ENCODE measurements around the gene RNF214.
"Not testable (repeated sequence)": the region's sequence is repeated elsewhere in the genome, so short reads cannot be mapped to it uniquely, and the experiment has no call there.

Gene RNF214

DNA sequence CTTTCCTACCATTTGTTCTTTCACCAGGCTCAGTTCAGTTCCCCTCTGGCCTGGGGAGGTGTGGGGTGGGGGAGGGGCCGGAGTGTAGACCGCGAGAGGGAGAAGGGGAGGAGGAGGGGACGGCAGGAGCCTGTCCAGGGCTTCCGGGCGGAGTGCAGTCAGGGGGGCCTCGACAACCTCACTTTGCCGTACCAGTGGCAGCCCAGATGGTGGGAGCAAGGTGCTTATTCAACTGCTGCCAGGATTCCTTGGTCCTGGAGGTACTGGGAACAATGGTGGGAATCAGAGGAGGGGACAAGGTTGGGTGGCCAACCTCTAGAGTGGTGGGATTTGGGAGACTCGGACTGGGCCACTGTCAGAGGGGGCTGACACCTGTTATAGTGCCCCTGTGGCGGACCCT is 82.4 kb downstream of the RNF214 start:
- H3K27me3 ChIP-seq: peaks cover 31% of the 10 kb centered on the region
- H3K4me3 ChIP-seq (ENCODE audit: low read depth in 1 of 2, low read length in 1 of 2): peak overlapping the region; percentile 39 to 62
- no peak overlapping the region for H3K27ac ChIP-seq
- no peaks in the 10 kb centered on the region for H3K36me3 ChIP-seq
- TF ChIP-seq CTCF (IDR thresholded peaks at IDR 0.05): no peak
- H3K4me1 ChIP-seq (ENCODE audit: control insufficient read depth in 1 of 2, insufficient read depth in 1 of 2, low read depth in 1 of 2, low read length in 1 of 2): peaks cover 37 to 38% of the 10 kb centered on the region in 2 experiments
- no peaks in the 10 kb centered on the region for H3K9me3 ChIP-seq

- peak overlapping the region; percentile 39 to 62 for H3K4me3 ChIP-seq (ENCODE audit: low read depth in 1 of 2, low read length in 1 of 2)
- H3K9me3 ChIP-seq: no peaks in the 10 kb centered on the region
- H3K4me1 ChIP-seq (ENCODE audit: control insufficient read depth in 1 of 2, insufficient read depth in 1 of 2, low read depth in 1 of 2, low read length in 1 of 2): peaks cover 37 to 38% of the 10 kb centered on the region in 2 experiments
These were observed 83.1 kb downstream of the RNF214 start for GRCh38 chr11:117315285-117316196.

GRCh38 chr11:117316197-117316961 is 83.9 kb downstream of the RNF214 start, which contains the start of gene BACE1:
Gene BACE1, minus strand, starts transcription at chr11:117316256. Its CDS starts 461 bp downstream, at chr11:117315795.
- Histone ChIP-seq H3K4me3 (ENCODE audit: low read depth in 1 of 2, low read length in 1 of 2) (peak within 1 kb of the TSS; percentile 39 to 62), H3K27me3 (peaks cover 31% of the 10 kb centered on the region), H3K4me1 (ENCODE audit: control insufficient read depth in 1 of 2, insufficient read depth in 1 of 2, low read depth in 1 of 2, low read length in 1 of 2) (peaks cover 37 to 38% of the 10 kb centered on the region in 2 experiments), H3K36me3 (no peaks in the 10 kb centered on the region), H3K9me3 (no peaks in the 10 kb centered on the region), H3K27ac (no peak within 1 kb of the TSS)
- TF ChIP-seq CTCF (IDR thresholded peaks at IDR 0.05): no peak

More at GRCh38 chr11:117315285-117316196, 83.1 kb downstream of the RNF214 start:
- Histone ChIP-seq H3K27me3 (peaks cover 31% of the 10 kb centered on the region), H3K36me3 (no peaks in the 10 kb centered on the region), H3K27ac (no peak overlapping the region)
- no peak for TF ChIP-seq CTCF (IDR thresholded peaks at IDR 0.05)

DNA sequence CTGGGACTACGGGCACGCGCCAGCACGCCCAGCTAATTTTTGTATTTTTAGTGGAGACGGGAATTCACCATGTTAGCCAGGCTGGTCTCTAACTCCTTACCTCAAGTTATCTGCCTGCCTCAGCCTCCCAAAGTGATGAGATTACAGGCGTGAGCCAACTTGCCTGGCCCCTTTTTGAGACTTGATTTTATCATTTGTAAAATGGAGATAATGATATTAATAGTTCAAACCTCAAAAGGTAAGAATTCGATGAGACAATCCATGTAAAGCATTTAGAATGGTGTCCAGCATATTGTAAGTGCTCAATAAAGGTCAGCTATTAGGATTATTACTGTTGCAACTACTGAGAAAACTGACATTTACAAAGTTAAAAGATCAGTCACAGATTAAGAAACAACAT is 86.3 kb downstream of the RNF214 start:
- no peak for TF ChIP-seq CTCF (IDR thresholded peaks at IDR 0.05)
- Histone ChIP-seq H3K9me3 (no peaks in the 10 kb centered on the region), H3K27ac (no peak overlapping the region), H3K36me3 (no peaks in the 10 kb centered on the region), H3K4me3 (ENCODE audit: low read depth in 1 of 2, low read length in 1 of 2) (no peak overlapping the region), H3K27me3 (peaks cover 31% of the 10 kb centered on the region), H3K4me1 (ENCODE audit: control insufficient read depth in 1 of 2, insufficient read depth in 1 of 2, low read depth in 1 of 2, low read length in 1 of 2) (peaks cover 26 to 28% of the 10 kb centered on the region in 2 experiments)

GRCh38 chr11:117319214-117319840 is 86.9 kb downstream of the RNF214 start:
- TF ChIP-seq CTCF (IDR thresholded peaks at IDR 0.05): no peak
- Histone ChIP-seq H3K4me1 (ENCODE audit: control insufficient read depth in 1 of 2, insufficient read depth in 1 of 2, low read depth in 1 of 2, low read length in 1 of 2) (peaks cover 20 to 22% of the 10 kb centered on the region in 2 experiments), H3K36me3 (no peaks in the 10 kb centered on the region), H3K4me3 (ENCODE audit: low read depth in 1 of 2, low read length in 1 of 2) (no peak overlapping the region), H3K27me3 (peaks cover 31% of the 10 kb centered on the region), H3K9me3 (no peaks in the 10 kb centered on the region), H3K27ac (no peak overlapping the region)

- H3K4me1 ChIP-seq (ENCODE audit: control insufficient read depth in 1 of 2, insufficient read depth in 1 of 2, low read depth in 1 of 2, low read length in 1 of 2): peaks cover 10 to 13% of the 10 kb centered on the region in 2 experiments
- not testable (repeated sequence) for H3K36me3 ChIP-seq, H3K9me3 ChIP-seq, H3K27me3 ChIP-seq
- H3K27ac ChIP-seq: peak overlapping the region; percentile 89
- peak overlapping the region; percentile 67 to 91 for H3K4me3 ChIP-seq (ENCODE audit: low read depth in 1 of 2, low read length in 1 of 2)
These were observed 94.7 kb downstream of the RNF214 start for GRCh38 chr11:117327255-117327566.
